GM19455 (cell line): Measurements from ENCODE around the gene NAV1.
"Not testable (repeated sequence)": the region's sequence is repeated elsewhere in the genome, so short reads cannot be mapped to it uniquely, and the experiment has no call there.

Source experiments
- ATAC-seq: cut with Tn5 transposase; IDR thresholded peaks from one replicate; pipeline ENCODE4 v1.9.1; 2021; ENCODE audit not compliant: unreplicated experiment

NAV1 gene

DNA sequence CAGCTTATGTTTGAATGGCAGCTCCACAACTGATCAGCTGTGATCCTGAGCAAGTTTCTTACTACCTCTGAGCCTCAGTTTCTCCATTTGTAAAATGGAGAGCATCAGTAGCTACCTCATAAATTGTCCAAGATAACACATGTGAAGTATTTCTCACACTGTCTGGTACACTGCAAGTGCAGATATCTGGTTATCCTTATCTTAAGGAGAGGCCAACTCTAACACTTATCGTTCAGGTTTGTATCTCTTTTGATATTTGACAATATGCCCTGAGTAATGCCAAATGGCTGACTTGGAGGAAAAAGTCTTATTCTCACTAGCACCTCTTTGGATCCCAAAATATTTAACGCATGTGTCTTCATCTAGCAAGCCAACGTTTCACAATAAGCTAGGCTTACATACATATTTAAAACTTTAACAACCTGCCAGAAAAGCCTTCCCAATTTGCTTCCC lies 34.7 kb upstream of the NAV1 start:
- ATAC-seq = no peak

DNA sequence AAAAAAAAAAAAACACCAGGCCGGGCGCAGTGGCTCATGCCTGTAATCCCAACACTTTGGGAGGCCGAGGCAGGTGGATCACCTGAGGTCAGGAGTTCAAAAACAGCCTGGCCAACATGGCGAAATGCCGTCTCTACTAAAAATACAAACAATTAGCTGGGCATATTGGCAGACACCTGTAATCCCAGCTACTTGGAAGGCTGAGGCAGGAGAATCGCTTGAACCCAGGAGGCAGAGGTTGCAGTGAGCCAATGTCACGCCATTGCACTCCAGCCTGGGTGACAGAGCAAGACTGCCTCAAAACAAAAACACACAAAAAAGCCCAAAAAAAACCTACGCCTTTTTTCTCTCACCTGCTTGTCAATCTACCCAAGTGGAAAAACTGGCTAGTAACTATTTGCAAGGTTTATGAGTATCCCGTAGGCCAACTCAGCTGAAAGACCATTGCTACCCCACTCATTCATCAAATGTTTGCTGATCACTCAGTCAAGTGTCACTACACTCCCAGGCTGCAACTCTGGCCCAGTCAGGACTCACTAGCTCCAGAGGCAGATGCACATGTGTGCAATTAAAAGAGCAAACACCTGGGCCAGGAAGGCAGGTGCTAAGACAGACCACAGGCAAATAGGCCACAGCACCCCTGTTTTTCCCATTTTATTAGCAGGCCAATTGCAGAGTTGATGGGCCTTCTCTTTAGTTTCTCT lies 34.0 kb upstream of the NAV1 start:
- ATAC-seq = no peak

DNA sequence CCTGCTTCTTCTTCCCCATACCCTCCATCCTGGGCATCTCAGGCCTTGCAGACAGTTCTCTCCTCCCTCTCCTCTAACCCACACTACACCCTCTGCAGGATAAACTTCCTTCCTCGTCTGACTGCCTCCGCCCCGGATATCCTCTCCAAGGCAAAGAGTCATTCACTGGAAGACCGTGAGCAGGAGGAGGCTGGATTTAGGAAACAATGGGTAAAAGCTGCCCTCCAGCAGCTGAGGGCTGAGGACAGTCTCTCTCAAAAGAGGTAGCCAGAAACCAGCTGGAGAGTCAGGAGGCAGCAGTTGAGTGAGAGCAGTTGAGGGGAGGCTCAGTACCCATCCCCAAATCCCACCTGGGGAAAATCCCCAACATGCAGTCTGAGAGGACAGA lies 33.4 kb upstream of the NAV1 start:
- no peak for ATAC-seq

DNA sequence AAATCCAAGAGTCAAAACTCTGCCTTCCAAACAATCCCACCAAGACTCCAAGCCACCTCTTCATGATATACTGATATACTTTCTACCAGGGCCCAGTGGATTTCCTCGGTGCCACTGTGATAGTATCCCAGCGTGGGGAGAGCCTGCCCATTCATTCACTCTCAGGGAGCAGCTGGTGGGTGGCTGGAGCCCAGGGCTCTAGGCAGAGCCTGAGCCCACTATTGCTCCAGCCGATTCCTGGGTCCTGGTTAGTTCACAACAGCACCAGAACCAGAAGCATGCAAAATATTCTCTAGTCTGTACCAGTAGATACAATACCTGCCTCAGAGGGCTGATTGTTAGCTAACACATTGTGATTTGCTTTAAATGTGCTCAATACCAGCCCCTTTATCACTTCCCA lies 32.8 kb upstream of the NAV1 start:
- ATAC-seq = no peak

DNA sequence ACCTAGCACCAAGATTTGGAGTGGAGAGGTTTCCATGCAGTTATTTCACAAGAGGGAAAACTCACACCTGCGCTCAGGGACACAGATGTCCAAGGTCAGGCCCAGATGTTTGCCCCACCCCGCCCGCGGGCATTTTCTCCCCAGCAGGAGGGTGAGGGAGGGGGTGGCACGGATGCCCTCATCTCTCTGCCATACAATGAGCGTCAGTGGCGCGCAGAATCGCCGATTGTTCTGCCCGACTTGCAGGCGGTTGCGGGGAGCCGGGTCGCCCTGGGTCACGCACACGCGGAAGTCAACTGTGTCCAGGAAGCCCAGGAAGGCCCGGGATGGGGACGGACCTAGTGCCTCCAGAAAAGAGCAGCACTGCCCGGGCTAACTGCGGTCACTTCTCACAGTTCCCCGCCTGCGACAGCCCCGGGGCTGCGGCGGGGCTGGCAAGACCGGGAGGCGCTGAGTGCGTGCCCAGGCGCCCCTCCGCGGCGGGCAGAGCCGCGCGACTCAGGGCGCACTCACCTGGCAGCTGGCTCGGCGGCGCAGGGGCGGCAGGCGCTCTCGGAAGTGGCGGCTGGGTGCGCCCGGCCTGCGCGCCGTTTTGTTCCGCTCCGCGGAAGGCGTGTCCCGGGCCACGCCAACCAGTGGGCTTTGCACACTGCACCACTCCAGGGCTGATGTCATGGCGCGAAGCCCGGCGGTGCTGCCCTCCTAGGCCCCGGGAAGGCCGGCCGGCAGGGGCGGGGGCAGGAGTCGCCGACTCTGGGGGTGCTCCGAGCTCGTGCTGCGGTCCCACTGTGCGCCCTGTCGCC lies 32.2 kb upstream of the NAV1 start, which contains the start of gene CSRP1:
Gene CSRP1 (minus strand): TSS at position 567 of the 803 bp plus-strand sequence. CDS start 10,820 bp downstream, outside the sequence.
- ATAC-seq = peak; percentile 84

DNA sequence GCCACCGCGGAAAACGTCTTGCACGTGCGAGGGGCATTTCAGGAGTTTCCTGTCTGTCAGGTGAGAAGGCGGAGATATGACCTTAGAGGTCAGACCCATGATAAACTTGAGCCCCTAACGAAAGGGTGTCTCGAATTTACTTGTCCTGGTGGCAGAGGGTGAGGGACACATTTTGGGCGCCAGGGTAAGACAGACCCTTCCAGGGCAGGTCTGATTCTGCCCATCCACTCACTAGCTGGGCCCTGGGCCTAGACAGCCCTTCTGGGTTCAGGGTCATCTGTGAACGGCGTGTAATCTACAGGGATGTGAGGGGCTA lies 31.6 kb upstream of the NAV1 start:
- ATAC-seq = peak; percentile 20

DNA sequence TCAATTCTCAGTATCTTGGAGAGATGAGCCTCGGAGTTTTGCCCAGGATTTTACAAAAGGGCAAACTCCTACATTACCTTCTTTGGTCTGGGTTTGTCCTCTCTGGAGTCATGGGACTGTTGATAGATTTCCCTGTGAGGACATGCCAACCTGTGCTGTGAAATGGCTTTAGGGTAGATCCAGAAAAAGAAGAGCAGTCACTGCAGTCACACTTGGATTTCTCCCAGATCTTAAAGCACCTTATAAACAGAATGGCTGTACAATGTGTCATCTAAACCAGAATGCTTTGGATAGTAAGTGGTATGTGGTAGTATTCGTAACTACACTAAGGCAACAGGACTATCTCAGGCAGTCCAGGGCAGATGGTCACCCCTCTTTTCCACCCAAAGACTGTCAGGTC lies 30.1 kb upstream of the NAV1 start:
- no peak for ATAC-seq

DNA sequence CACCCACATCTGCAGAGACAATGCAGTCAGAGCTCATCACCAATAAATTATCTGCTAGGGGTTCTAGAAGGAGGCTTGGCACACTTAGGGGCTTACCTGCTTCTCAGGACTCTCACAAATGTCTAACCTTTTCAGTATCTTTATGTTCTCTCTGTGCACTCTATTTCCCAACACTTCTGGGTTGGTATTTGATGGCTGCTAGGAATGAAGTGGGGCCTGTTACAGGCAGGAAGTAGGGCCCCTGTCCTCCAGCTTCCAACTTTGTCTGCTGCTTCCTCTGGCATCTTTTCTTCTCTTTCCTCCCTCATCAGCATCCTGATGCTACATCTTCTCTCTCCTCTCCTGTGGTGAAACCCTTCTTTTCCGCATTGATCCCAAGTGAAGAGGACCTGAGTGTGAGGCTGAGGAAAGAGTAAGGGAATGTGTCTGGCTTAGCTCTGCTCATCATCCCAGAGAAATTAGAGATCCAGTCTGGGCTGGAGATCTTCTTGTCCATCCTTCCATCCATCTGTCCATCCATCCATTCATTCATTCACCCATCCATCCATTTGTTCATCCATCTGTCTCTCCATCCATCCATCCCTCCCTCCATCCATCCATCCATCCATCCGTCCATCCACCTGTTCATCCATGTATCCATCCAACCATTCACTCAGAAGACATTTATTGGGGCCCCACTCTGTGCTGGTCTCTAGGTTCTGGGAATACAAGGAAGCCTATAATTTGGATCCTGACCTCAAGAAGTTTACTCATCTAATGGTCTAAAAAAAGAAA lies 29.1 kb upstream of the NAV1 start:
- no peak for ATAC-seq

DNA sequence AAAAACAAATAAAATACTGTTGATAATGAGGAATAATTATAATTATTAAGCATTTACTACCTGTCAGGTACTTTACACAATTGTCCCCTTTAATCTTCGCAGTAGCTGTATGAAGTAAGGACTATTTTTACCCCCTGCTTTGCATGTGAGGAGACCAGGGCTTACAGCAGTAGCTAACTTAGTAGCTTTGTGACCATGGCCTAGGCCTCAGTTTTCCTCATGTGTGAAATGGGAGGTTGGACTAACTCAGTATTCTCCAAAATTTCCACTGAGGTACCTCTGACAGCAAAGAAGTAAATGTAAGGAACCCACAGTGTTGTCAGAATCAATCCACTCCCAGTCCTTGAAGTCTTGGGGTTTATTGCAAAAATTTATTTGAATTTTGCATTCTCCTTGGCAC lies 28.2 kb upstream of the NAV1 start:
- ATAC-seq = no peak

DNA sequence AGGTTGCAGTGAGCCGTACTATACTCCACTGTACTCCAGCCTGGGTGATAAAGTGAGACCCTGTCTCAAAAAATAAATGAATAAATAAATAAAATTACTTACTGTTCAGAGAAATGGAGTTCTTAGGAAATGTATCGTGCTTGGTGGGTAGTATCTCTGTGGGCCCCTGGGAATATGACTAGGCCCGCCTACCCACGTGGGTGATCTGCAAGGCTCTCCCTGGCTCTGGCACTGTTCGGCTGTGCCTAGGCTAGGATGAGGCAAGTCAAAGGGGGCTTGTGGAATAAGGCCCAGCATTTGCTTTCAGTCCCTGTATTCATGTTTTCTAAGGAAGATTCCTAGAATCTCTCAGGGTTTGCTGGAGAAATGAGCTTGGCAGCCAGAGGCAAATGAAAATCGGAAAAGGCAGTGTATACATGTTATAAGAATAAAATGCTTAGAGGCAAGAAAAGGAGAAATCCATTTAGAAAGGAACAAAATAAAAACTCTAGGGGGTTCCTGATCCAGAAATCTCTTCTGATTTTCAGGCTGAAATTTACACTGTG lies 27.5 kb upstream of the NAV1 start:
- no peak for ATAC-seq

DNA sequence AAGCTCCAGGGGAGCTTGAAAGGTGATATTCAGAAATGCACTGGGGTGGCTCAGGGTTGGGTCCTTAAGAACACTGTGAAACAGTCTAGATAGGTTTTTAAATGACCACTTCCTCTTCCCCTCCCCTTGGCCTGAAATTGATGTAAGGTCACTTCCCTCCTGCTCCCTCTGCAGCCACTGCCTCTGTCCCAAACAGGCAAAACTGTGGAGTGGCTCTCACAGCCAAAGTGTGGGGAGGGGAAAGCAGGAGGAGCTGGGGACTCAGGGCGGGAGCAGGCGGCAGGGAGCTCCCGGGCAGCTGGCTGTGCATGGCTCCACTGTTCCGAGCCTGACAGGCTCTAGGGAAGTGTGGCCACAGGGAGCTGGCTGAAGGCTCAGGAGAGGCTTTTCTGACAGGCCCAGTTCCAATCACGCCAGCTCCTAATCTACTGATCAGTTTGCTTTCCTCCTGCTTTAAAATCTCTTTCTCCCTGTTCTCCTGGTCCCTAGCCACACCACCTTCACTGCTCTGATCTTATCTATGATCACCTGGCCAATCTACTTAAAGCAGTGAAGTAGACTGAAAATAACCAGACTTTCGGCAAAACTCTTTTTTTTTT lies 26.9 kb upstream of the NAV1 start:
- peak; percentile 48 for ATAC-seq

DNA sequence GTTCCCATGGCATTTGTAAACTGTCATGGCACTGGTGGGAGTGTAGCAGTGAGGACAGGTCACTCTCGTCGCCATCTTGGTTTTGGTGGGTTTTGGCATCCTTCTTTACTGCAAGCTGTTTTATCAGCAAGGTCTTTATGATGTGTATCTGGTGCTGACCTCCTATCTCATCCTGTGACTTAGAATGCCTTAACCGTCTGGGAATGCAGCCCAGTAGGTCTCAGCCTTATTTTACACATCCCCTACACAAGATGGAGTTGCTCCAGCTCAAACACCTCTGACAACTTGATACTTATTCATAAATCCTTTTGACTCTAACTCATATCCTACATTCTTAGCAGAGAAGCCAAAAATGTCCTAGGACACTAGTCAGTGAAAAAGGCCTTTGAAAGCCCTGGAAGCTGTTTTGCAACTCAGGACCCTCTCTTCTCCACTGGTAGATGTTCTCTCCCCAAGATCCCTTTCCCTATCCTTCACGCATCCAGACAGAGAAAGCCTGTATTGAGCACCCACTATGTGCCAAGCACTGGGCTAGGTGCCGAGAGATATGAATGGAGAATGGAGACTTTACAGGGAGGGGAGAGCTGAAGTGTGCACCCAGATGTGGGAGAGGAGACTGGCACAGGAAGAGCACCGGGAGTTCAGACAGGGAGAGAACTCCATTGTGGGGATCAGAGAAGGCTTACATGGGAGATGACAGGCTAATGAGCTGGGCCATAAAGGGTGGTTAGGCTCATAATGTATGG lies 25.3 kb upstream of the NAV1 start:
- ATAC-seq = no peak

DNA sequence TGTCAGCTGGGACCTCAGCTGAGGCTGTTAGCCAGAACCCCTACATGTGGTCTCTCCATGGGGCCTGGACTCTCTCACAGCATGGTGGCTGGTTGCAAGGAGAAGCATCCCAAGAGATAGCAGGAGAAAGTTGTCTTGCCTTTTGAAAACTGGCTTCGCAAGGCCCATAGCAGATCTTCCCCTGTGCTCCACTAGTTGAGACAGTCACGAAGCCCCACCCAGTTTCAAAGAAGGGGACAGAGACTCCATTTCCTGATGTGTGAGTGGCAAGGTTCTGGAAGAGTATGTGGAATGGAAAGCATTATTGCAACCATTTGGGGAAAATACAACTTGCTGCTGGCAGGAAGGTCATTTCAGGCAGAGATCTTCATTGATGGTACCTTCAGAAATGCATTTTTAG lies 24.5 kb upstream of the NAV1 start:
- ATAC-seq = no peak

DNA sequence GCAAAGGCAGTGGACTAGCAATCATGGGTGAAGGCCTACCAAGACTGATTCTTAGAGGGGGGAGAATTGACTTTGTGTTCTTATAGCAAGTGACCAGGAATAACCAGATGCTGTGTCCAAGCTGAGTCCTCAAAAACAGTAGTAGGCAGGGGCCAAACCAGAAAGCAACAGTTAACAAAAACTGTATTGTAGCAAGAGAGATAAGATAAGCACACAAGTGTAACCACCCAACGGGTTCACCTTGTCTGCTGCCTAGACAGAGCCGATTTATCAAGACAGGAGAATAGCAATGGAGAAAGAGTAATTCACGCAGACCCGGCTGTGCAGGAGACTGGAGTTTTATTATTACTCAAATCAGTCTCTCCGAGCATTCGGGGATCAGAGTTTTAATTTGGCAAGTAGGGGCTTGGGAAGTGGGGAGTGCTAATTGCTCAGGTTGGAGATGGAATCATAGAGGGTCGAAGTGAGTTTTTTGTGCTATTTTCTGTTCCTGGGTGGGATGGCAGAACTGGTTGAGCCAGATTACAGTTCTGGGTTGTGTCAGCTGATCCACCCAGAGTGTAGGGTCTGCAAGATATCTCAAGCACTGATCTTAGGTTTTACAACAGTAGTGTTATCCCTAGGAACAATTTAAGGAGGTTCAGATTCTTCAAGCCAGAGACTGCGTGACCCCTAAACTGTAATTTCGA lies 23.7 kb upstream of the NAV1 start:
- no peak for ATAC-seq

DNA sequence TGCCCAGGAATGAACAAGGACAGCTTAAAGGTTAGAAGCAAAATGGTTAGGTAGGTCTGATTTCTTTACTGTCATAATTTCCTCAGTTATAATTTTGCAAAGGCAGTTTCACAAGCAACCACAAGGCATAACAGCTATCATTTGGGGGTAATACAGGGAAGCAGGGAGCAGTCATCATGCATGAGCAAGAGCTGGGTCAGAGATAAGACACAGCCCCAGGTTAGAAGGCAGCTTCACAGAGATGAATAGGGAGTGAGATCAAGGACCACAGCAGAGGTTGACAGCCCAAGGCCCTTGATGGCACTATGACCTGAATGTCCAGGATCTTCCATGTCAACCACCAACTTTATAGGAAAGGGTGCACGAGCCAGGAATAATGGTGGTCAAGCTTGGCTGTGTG lies 23.0 kb upstream of the NAV1 start:
- ATAC-seq = no peak

DNA sequence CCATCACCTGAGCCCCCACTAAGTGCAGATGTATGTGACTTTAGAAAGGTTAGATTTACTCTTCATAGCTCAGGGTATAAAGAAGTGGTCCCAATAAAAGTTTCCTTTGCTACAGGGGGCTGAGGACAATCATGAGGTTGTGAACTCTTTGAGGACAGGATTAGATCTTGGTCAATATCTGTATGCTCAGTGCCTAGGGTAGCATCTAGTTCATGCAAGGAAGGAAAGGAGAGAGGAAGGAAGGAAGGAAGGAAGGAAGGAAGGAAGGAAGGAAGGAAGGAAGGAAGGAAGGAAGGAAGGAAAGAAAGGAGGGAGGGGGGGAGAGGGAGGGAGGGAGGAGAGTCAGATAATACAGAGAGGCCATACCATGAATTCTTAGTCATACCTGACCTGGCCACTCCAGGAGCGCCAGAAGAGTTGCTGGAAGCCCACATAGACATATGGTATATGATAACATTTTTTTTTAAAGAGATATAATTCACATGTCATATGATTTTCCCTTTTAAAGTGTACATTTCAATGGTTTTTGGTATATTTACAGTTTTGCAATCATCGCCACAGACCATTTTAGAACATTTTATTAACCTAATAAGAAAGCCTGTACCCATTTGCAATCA lies 22.3 kb upstream of the NAV1 start:
- no peak for ATAC-seq

DNA sequence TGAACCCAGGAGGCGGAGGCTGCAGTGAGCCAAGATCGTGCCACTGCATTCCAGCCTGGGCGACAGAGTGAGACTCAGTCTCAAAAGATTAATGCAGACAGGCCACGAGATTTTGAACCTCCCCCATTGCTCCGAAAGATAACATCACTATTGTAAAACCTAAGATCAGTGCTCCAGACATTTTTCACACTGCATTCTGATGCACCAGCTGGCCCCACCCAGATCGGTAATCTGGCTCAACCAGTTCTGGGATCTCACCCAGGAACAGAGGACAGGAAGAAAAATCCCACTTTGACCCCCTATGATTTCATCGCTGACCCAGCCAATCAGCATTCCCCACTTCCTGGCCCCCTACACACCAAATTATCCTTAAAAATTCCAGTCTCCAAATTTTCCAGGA lies 21.3 kb upstream of the NAV1 start:
- no peak for ATAC-seq

DNA sequence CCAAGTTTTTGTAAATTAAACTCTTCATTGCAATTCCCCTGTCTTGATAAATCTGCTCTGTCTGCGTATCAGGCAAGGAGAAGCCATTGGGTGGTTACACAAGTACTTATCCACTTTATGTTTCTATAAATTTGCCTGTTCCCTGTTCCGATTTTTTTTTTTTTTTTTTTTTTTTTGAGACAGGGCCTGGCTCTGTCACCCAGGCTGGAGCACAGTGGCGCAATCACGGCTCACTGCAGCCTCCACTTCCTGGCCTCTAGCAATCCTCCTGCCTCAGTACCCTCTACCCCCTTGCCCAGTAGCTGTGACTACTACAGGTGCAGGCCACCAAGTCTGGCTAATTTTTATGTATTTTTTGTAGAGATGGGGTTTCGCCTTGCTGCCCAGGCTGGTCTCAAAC lies 20.9 kb upstream of the NAV1 start:
- no peak for ATAC-seq

DNA sequence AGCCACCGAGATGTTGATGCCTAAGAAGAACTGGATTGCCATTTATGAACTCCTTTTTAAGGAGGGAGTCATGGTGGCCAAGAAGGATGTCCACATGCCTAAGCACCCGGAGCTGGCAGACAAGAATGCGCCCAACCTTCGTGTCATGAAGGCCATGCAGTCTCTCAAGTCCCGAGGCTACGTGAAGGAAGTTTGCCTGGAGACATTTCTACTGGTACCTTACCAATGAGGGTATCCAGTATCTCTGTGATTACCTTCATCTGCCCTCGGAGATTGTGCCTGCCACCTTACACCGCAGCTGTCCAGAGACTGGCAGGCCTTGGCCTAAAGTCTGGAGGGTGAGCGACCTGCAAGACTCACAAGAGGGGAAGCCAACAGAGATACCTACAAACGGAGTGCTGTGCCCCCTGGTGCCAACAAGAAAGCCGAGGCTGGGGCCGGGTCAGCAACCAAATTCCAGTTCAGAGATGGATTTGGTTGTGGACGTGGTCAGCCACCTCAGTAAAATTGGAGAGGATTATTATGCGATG lies 18.8 kb upstream of the NAV1 start:
- ATAC-seq = not testable (repeated sequence)
